Common myeloid progenitor, CD34-positive (primary cell): ENCODE measurements around the gene NUP62CL.

ENCODE experiments used
- CTCF ChIA-PET: fragments of 350-600 bp; sonication (Branson Sonifier 250); formaldehyde crosslinking; loops from one replicate; lab custom pipeline; 2021; ENCODE audit warnings: antibody characterized with exemption; lab: Charles Lee
- POLR2A ChIA-PET: fragments of 350-600 bp; sonication (Branson Sonifier 250); formaldehyde crosslinking; loops from one replicate; lab custom pipeline; 2021; ENCODE audit warnings: antibody characterized with exemption; lab: Charles Lee
- DNase-seq, 3 donors: peaks; one replicate each; pipeline versions ENCODE4 v3.0.0 to v3.0.0-alpha.2; 2013
- H3K27ac ChIP-seq, 2 experiments: 1 replicate in 1 of 2; 2 replicates in 1 of 2; pipeline ENCODE4 v1.7.0; 2013; ENCODE audit warnings: inconsistent platforms in 2 of 2, low read length in 2 of 2, mild to moderate bottlenecking in 2 of 2, low read depth in 1 of 2, moderate library complexity in 1 of 2; ENCODE audit not compliant: severe bottlenecking in 2 of 2, insufficient read depth in 1 of 2, poor library complexity in 1 of 2
- H3K27me3 ChIP-seq, 5 experiments: replicated peaks in 2 of 5; 1 replicate in 3 of 5; 2 replicates in 2 of 5; pipeline versions ENCODE4 v1.6.1 to v1.7.0; 2013; ENCODE audit warnings: low read length in 4 of 5, mild to moderate bottlenecking in 2 of 5, moderate library complexity in 2 of 5, inconsistent platforms in 1 of 5; ENCODE audit not compliant: insufficient read depth in 5 of 5, control insufficient read depth in 4 of 5
- H3K36me3 ChIP-seq, 4 experiments: 1 replicate in 2 of 4; 2 replicates in 2 of 4; pipeline versions ENCODE4 v1.6.1 to v1.7.0; 2013; ENCODE audit warnings: low read length in 3 of 4, control low read depth in 1 of 4, mild to moderate bottlenecking in 1 of 4; ENCODE audit not compliant: control insufficient read depth in 4 of 4, insufficient read depth in 4 of 4
- H3K4me1 ChIP-seq, 4 experiments: 1 replicate in 3 of 4; 2 replicates in 1 of 4; pipeline versions ENCODE4 v1.6.1 to v1.7.1; 2013; ENCODE audit warnings: low read length in 3 of 4, mild to moderate bottlenecking in 3 of 4, control low read depth in 1 of 4, inconsistent platforms in 1 of 4, moderate library complexity in 1 of 4; ENCODE audit not compliant: control insufficient read depth in 4 of 4, insufficient read depth in 4 of 4; ENCODE audit errors: control extremely low read depth in 1 of 4
- H3K4me3 ChIP-seq, 7 experiments: 1 replicate in 4 of 7; 2 replicates in 3 of 7; pipeline versions ENCODE4 v1.5.1 to v1.7.0; 2013; ENCODE audit warnings: mild to moderate bottlenecking in 7 of 7, low read length in 6 of 7, moderate library complexity in 6 of 7, inconsistent platforms in 2 of 7, low read depth in 2 of 7, control low read depth in 1 of 7; ENCODE audit not compliant: insufficient read depth in 4 of 7, control insufficient read depth in 1 of 7; ENCODE audit errors: extremely low read depth in 1 of 7
- H3K9me3 ChIP-seq, 5 experiments: 1 replicate in 4 of 5; 2 replicates in 1 of 5; pipeline versions ENCODE4 v1.6.1 to v1.7.1; 2013; ENCODE audit warnings: low read length in 4 of 5, mild to moderate bottlenecking in 2 of 5, inconsistent platforms in 1 of 5, low read depth in 1 of 5, moderate library complexity in 1 of 5; ENCODE audit not compliant: control insufficient read depth in 4 of 5, insufficient read depth in 2 of 5; ENCODE audit errors: control extremely low read depth in 1 of 5
- WGBS: methylation state at CpG from one replicate; pipeline ENCODE4 v1.1.5; 2013; ENCODE audit not compliant: insufficient coverage; 5-methylcytosine and 5-hydroxymethylcytosine counted together

The NUP62CL gene

GRCh38 chrX:107153005-107153404 lies 53.2 kb downstream of the NUP62CL start:
- Histone ChIP-seq H3K36me3 (no peaks in the 10 kb centered on the region), H3K27ac (no peak overlapping the region), H3K9me3 (no peaks in the 10 kb centered on the region), H3K4me1 (peaks cover 0 to 4% (median 0%) of the 10 kb centered on the region in 4 experiments), H3K4me3 (no peak overlapping the region), H3K27me3 (peaks cover 0 to 2% (median 0%) of the 10 kb centered on the region in 5 experiments)
- ChIA-PET CTCF (no interaction called here), POLR2A (no interaction called here)
- 85% methylated on average over 3 of the region's 5 CpGs for WGBS
- DNase-seq = peak in 2 of 3 donors; percentile 28 to 57

GRCh38 chrX:107146670-107147069 lies 59.6 kb downstream of the NUP62CL start:
- H3K4me1 ChIP-seq = no peaks in the 10 kb centered on the region
- CTCF ChIA-PET = no interaction called here
- peaks cover 0 to 2% (median 0%) of the 10 kb centered on the region in 5 experiments for H3K27me3 ChIP-seq
- DNase-seq = no peak
- H3K4me3 ChIP-seq = no peak overlapping the region
- POLR2A ChIA-PET = no interaction called here
- H3K27ac ChIP-seq = no peak overlapping the region
- no peaks in the 10 kb centered on the region for H3K9me3 ChIP-seq
- H3K36me3 ChIP-seq = no peaks in the 10 kb centered on the region

- Histone ChIP-seq H3K9me3 (no peaks in the 10 kb centered on the region), H3K27me3 (no peaks in the 10 kb centered on the region), H3K4me3 (no peak overlapping the region), H3K4me1 (no peaks in the 10 kb centered on the region), H3K36me3 (no peaks in the 10 kb centered on the region), H3K27ac (no peak overlapping the region)
- ChIA-PET CTCF (no interaction called here), POLR2A (no interaction called here)
- no CpG with 5 or more reads among the region's 1 CpG for WGBS
- DNase-seq = no peak
Observed at GRCh38 chrX:107135965-107136307, 70.3 kb downstream of the NUP62CL start.

- POLR2A ChIA-PET = no interaction called here
- CTCF ChIA-PET = no interaction called here
- DNase-seq = no peak
- Histone ChIP-seq H3K27ac (no peak overlapping the region), H3K4me3 (no peak overlapping the region), H3K36me3 (no peaks in the 10 kb centered on the region), H3K4me1 (no peaks in the 10 kb centered on the region), H3K9me3 (no peaks in the 10 kb centered on the region), H3K27me3 (no peaks in the 10 kb centered on the region)
- no CpG with 5 or more reads among the region's 5 CpGs for WGBS
Observed at GRCh38 chrX:107135049-107135964, 70.9 kb downstream of the NUP62CL start.

- CTCF ChIA-PET = no interaction called here
- H3K4me3 ChIP-seq = no peak overlapping the region
- H3K9me3 ChIP-seq = no peaks in the 10 kb centered on the region
- H3K4me1 ChIP-seq = peaks cover 0 to 3% (median 0%) of the 10 kb centered on the region in 4 experiments
- no peak overlapping the region for H3K27ac ChIP-seq
- POLR2A ChIA-PET = no interaction called here
- H3K36me3 ChIP-seq = no peaks in the 10 kb centered on the region
- DNase-seq = no peak
- peaks cover 0 to 8% (median 0%) of the 10 kb centered on the region in 5 experiments for H3K27me3 ChIP-seq
Observed at GRCh38 chrX:107123750-107124149, 82.5 kb downstream of the NUP62CL start.

- CTCF ChIA-PET = no interaction called here
- DNase-seq = no peak
- Histone ChIP-seq H3K4me3 (peak overlapping the region in 3 of 7 experiments; percentile 76 to 81 (median 81)), H3K27me3 (peaks cover 0 to 8% (median 0%) of the 10 kb centered on the region in 5 experiments), H3K9me3 (no peaks in the 10 kb centered on the region), H3K36me3 (peaks cover 0 to 23% (median 12%) of the 10 kb centered on the region in 4 experiments), H3K27ac (no peak overlapping the region), H3K4me1 (peaks cover 0 to 10% (median 6%) of the 10 kb centered on the region in 4 experiments)
- POLR2A ChIA-PET = no interaction called here
- 71% methylated on average over 1 of the region's 1 CpG for WGBS
Observed at GRCh38 chrX:107119283-107119682, 87.0 kb downstream of the NUP62CL start.

- Histone ChIP-seq H3K27ac (peak within 1 kb of the TSS; percentile 67 to 89), H3K4me3 (peak within 1 kb of the TSS; percentile 43 to 81 (median 74)), H3K4me1 (peaks cover 0 to 10% (median 6%) of the 10 kb centered on the region in 4 experiments), H3K27me3 (peaks cover 0 to 8% (median 0%) of the 10 kb centered on the region in 5 experiments), H3K36me3 (peaks cover 3 to 30% (median 17%) of the 10 kb centered on the region in 4 experiments), H3K9me3 (no peaks in the 10 kb centered on the region)
- DNase-seq = peak; percentile 76 to 90 (median 85)
- CTCF ChIA-PET = no interaction called here
- WGBS = 36% methylated on average over 25 of the region's 37 CpGs
- POLR2A ChIA-PET = no interaction called here
Observed at GRCh38 chrX:107118322-107119147, 87.7 kb downstream of the NUP62CL start, which contains the start of gene RBM41. RBM41 (minus strand) TSS chrX:107118822; CDS start chrX:107118773, 49 bp downstream.
